HG02588 (cell line): Measurements from ENCODE around the gene SERPINA5.
"Not testable (repeated sequence)": the region's sequence is repeated elsewhere in the genome, so short reads cannot be mapped to it uniquely, and the experiment has no call there.

Experiments
- ATAC-seq: cut with Tn5 transposase; IDR thresholded peaks from one replicate; pipeline ENCODE4 v1.9.1; 2021; ENCODE audit warnings: mild to moderate bottlenecking, moderate library complexity; ENCODE audit not compliant: unreplicated experiment

Gene SERPINA5

GRCh38 chr14:94573475-94574277 lies 7.5 kb upstream of the SERPINA5 start:
- ATAC-seq: no peak

- ATAC-seq: no peak
Observed at GRCh38 chr14:94574336-94574735, 6.9 kb upstream of the SERPINA5 start.

GRCh38 chr14:94575730-94576585 lies 5.3 kb upstream of the SERPINA5 start:
- ATAC-seq: no peak

- not testable (repeated sequence) for ATAC-seq
Observed at GRCh38 chr14:94577472-94577871, 3.8 kb upstream of the SERPINA5 start.

- no peak for ATAC-seq
Observed at GRCh38 chr14:94578712-94579111, 2.5 kb upstream of the SERPINA5 start.

- ATAC-seq: no peak
Observed at GRCh38 chr14:94582199-94582750, 1.0 kb downstream of the SERPINA5 start.

GRCh38 chr14:94582851-94583250 lies 1.6 kb downstream of the SERPINA5 start:
- ATAC-seq: no peak

- ATAC-seq: no peak
Observed at GRCh38 chr14:94583557-94583956, 2.3 kb downstream of the SERPINA5 start.

GRCh38 chr14:94584591-94585280 lies 3.5 kb downstream of the SERPINA5 start:
- ATAC-seq: no peak

GRCh38 chr14:94586635-94587034 lies 5.4 kb downstream of the SERPINA5 start:
- ATAC-seq: no peak

- no peak for ATAC-seq
Observed at GRCh38 chr14:94588311-94588710, 7.1 kb downstream of the SERPINA5 start.

GRCh38 chr14:94591073-94591472 lies 9.8 kb downstream of the SERPINA5 start:
- no peak for ATAC-seq

GRCh38 chr14:94591871-94592270 lies 10.6 kb downstream of the SERPINA5 start:
- ATAC-seq: no peak

GRCh38 chr14:94592457-94592856 lies 11.2 kb downstream of the SERPINA5 start:
- ATAC-seq: no peak

- ATAC-seq: no peak
Observed at GRCh38 chr14:94593376-94593748, 12.1 kb downstream of the SERPINA5 start.

- no peak for ATAC-seq
Observed at GRCh38 chr14:94593749-94594431, 12.7 kb downstream of the SERPINA5 start.

- ATAC-seq: no peak
Observed at GRCh38 chr14:94594441-94594840, 13.2 kb downstream of the SERPINA5 start.

GRCh38 chr14:94595912-94596311 lies 14.7 kb downstream of the SERPINA5 start:
- ATAC-seq: no peak

GRCh38 chr14:94596361-94596760 lies 15.1 kb downstream of the SERPINA5 start:
- ATAC-seq: no peak

GRCh38 chr14:94597788-94598187 lies 16.6 kb downstream of the SERPINA5 start:
- ATAC-seq: no peak

- ATAC-seq: no peak
Observed at GRCh38 chr14:94598506-94598815, 17.2 kb downstream of the SERPINA5 start.
